Activated CD4-positive, alpha-beta T cell treated with anti-CD3 and anti-CD28 coated beads, Interleukin-2, amount 50 U/mL, for 1 hour (primary cell): Measurements from ENCODE around the gene PBX3.

Experiments used
- DNase-seq: peaks from one replicate; pipeline ENCODE4 v3.0.0-alpha.2; 2020

Gene PBX3

DNA sequence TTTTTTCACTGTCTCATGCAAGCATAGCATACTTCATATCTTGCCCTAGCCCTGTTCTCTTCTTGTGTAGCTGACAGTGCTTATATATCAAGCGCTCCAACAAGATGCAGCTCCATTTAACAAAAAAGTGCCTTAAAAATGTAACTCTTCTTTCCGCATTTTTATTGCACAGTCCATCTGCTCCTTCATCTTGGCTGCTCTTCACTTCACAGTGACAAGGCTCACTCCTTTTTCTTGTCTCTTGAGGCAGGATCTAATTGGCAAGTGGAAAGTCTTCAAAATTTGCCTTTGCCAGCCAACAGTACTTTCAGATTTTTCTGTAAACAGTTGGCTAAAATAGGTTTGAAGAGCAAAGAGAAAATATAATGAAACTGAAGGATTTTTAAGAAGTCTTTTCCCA is 161.8 kb downstream of the PBX3 start:
- no peak for DNase-seq

- no peak for DNase-seq
Observed at GRCh38 chr9:125909459-125909858, 162.3 kb downstream of the PBX3 start.

GRCh38 chr9:125910286-125910685 is 163.1 kb downstream of the PBX3 start:
- DNase-seq, result no peak

DNA sequence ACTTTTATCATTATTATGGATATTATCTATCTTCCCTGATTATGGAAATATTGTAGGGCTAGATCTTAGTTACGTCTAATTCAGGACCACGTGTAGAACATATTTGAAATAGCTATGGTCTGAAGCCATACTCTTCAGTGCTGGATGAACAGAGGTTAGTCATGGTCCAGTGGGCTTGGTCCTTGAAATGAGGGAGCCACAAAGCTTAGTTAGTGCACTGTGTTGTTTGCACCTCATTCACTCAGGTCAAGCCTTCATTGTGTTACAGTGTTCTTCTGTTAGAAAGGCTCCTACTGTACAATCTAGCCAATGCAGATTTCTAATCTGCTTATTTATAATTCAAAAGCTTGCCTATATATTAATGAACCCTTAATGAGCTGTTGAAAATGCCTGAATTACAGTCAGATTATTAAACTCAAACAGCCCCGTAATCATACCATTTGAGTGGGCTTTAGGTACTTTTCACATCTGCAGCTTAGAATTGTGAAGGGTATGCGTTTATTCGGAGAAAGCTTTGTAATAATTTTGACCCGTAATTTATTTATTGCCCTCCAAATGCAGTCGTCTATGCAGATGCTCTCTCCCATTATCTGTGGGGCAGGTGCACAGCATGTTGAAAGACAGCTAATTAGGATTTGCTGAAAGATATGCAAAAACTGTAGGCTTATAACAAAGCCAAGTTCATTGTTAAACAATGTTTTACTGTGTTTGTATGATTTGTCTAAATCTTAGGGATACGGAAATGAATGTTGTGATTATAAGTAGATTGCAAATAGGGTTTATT is 164.9 kb downstream of the PBX3 start:
- DNase-seq, result no peak

DNA sequence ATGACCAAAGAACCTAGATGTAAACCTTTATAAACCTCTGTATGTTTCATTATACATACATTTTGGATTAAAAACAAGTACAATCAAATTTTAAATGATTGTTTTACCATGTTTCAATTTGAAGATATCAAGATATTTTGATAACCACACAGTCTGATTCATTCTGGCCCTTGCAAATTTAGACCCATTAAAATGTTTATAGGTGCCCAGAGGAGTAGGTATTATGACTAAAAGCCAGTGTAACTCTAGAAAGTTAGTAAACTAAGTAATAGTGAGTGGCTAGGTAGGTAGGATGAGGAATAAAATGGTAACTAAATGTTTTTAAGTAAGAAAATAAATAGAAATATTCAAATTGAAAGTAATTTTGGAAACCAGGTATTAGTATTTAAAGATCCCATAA is 165.5 kb downstream of the PBX3 start:
- DNase-seq, result no peak

GRCh38 chr9:125913551-125913950 is 166.4 kb downstream of the PBX3 start:
- DNase-seq, result no peak

DNA sequence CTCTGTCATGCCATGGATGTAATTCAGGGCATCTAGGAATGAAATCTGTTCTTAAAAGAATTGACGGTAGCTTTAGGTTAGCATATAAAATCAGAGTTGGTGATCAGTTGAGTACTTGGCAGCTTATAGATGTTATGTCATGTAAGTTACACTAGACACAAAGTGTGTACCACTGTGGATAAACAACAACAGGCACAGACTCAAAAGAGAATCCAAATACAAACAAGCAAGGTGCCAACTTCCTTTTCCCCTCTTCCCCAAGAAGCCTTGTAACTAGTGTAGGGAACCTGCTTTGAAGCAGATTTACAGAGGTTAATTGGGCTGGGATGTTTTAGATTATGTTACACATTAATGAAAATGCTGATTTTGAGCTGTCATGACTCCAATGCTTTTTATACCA is 167.2 kb downstream of the PBX3 start:
- DNase-seq, result no peak

- DNase-seq, result no peak
Observed at GRCh38 chr9:125915606-125916005, 168.4 kb downstream of the PBX3 start.

- DNase-seq, result no peak
Observed at GRCh38 chr9:125919565-125919964, 172.4 kb downstream of the PBX3 start.

DNA sequence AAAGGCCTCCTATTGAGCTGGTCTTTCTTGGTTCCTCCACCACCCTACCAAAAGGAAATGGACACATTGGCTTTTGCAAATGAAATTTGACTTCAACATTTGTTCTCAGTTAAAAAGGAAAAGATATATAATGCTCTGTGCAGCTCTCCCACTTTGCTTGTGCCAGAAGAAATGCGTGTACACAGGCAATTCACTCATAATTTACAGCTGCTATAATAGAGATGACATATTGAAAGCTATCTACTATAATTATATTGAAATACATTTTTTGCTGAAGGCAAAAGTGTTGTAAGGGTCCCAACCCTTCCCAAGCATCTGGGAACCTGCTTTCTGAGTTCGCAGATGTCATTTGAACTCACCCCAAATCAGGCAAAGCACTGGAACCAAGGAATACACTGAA is 173.2 kb downstream of the PBX3 start:
- no peak for DNase-seq

DNA sequence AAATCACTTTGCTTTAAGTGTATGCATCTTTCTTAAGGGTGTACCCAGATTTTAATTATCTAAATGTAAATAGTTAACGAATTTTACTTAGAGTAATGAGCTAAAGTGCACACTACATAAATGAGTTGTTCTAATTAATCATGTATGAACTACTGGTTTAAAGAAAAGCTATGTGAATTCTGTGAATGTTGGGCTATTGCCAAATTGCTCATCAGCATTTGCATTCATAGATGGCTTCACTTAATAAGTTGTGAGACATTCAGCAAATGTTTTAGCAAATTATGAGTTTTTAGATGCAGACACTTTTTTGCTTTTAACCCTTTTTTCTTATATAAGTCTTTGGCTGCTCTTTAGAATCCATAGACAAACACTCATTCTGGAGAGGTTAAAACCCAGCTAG is 175.7 kb downstream of the PBX3 start:
- DNase-seq, result no peak

DNA sequence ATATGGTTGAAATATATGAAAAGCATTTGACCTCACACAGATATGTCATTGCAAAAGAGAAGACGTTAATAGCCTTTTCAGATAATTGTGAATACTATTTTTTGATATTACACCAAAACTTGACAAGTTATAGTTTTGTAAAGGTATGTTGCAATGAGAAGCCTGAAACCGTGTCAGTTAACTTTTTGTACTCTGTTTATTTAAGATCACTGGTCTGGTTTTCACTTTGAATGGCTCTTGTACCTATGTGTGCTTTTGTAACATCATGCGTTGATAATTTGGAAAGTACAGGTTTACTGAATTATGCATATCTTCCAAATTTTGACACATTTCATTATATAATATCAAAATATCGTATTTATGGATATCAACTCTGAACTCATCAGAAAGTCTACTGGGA is 177.2 kb downstream of the PBX3 start:
- no peak for DNase-seq

GRCh38 chr9:125926936-125927335 is 179.8 kb downstream of the PBX3 start:
- DNase-seq, result no peak

- no peak for DNase-seq
Observed at GRCh38 chr9:125929846-125930245, 182.7 kb downstream of the PBX3 start.

GRCh38 chr9:125931211-125931610 is 184.0 kb downstream of the PBX3 start:
- no peak for DNase-seq

- no peak for DNase-seq
Observed at GRCh38 chr9:125932012-125932411, 184.8 kb downstream of the PBX3 start.

DNA sequence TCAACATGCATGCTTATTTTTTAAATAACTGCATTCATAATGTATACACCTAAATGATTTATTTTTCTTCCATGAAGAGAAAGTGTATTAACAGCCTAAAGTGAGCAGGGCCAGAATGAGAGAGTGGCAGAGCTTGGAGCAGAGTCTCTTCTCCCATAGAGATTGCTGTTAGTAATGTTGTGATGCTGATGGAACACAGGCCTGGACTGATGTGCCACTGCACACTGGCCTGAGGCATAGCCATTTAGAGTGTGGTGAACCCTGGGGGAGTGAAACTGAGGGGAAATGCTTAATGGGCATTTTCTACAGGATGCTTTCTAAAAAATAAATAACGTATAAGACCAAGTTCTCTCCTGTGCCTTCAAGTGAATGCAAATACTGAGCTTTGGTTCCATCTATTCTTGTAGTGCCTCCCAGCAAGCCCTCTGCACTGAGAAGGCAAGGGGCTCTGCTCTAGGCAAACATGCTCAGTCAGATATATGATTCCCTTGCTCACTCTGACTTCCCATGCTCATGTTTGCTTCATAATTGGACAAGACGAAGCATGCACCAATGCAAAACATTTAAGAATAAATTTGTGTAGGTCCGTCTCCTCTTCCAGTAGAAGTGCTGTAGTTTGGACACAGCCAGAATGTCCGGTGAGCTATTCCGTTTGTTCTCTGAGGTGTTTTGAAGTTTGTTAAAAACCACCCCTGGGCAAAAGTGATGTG is 185.7 kb downstream of the PBX3 start:
- DNase-seq, result no peak

DNA sequence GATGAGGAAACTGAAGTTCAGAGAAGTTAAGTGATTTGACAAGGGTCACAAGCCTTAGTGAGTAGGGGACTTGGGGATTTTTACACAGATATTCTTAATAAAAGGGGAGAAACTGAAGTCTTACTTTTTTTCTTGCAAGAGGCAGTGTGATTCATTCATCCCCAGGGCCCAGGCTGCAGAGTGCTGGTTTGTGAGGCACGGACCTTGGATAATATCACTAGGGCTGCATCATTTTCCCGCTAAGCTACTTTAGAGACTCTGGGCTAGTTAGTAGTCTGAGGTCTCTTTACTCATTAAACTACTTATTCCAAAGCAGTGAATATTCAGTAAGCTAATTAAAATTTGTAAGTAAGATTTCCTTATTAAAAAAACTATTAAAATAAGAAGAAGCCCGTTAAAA is 195.0 kb downstream of the PBX3 start:
- no peak for DNase-seq

GRCh38 chr9:125943831-125944230 is 196.7 kb downstream of the PBX3 start:
- no peak for DNase-seq

GRCh38 chr9:125946397-125946796 is 199.2 kb downstream of the PBX3 start:
- DNase-seq, result no peak

DNA sequence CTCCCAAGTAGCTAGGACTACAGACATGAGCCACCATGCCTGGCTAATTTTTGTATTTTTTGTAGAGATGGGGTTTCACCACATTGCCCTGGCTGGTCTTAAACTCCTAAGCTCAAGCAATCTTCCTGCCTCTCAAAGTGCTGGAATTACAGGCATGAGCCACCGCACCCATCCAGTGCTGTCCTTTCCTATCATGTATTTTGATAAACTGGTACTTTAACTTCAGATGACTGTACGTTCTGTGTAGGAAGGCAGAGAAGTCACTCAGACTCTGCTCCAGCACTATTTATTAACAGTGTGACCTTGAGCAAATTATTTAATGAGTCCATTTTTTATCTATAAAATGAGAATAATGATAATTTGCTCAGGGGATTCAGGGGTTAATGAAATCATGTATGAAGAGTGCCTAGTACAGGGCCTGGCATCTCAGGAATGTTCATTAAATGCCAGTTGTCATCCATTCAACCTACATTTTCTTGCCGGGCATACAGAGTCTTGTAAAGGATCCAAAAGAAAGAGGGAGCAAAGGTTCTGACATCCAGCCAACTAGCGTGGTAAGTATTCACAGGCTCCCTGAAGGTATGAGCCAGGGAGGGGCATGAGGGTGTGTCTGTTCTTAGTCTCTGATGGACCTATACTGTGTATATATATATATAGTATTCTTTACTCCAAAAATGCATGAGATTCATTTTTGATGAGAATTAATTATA is 201.9 kb downstream of the PBX3 start:
- no peak for DNase-seq

DNA sequence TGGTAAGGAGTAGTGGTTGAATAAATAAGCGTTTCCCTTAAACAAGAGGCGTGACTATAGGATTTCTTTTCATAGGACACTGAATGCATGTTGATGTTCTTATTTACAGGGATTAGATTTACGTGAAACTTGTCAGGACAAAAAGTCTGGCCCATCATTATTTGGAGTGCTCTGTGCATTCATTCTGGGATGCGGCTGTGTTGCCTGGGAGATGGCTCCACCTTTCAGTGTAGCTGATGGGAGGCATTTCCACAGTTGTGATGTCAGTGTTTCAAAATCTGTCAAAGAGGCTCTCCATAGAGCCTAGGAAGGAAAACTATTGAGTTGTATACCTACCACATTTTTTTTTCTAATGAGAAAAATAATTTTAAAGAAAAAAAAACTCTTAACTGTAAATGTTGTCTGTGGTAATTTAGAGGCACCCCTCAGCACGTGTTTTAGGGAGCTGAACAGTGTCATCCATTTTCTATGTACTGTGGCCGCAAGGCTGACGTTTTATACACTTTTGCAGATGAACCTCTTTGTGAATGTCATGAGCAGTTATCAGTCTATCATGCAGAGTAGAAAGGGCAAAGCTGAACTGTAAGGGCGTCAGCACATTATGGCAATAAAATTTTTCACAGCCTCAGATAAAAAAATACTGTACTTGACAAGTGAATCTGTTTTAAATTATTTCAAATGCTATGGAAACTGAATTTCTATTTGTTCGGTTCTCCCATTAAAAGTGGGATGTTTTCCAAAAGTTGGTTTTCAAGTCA is 202.7 kb downstream of the PBX3 start:
- DNase-seq, result no peak

GRCh38 chr9:125950880-125951471 is 203.8 kb downstream of the PBX3 start:
- DNase-seq, result no peak
